GM10266 (cell line): ENCODE data around the gene TCF20.

Experiments
- DNase-seq: peaks from one replicate; pipeline ENCODE4 v3.0.0; 2012; ENCODE audit errors: extremely low spot score
- TF ChIP-seq, protein P1 (sequence below): IDR thresholded peaks from 2 replicates; pipeline ENCODE4 v1.5.1; 2012; ENCODE audit warnings: mild to moderate bottlenecking, low read depth; ENCODE audit not compliant: control insufficient read depth, insufficient read depth; ENCODE audit errors: missing control alignments

TCF20 gene

GRCh38 chr22:42275970-42276369 lies 5.5 kb upstream of the TCF20 start:
- TF ChIP-seq, protein P1, sequence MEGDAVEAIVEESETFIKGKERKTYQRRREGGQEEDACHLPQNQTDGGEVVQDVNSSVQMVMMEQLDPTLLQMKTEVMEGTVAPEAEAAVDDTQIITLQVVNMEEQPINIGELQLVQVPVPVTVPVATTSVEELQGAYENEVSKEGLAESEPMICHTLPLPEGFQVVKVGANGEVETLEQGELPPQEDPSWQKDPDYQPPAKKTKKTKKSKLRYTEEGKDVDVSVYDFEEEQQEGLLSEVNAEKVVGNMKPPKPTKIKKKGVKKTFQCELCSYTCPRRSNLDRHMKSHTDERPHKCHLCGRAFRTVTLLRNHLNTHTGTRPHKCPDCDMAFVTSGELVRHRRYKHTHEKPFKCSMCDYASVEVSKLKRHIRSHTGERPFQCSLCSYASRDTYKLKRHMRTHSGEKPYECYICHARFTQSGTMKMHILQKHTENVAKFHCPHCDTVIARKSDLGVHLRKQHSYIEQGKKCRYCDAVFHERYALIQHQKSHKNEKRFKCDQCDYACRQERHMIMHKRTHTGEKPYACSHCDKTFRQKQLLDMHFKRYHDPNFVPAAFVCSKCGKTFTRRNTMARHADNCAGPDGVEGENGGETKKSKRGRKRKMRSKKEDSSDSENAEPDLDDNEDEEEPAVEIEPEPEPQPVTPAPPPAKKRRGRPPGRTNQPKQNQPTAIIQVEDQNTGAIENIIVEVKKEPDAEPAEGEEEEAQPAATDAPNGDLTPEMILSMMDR = no peak

DNA sequence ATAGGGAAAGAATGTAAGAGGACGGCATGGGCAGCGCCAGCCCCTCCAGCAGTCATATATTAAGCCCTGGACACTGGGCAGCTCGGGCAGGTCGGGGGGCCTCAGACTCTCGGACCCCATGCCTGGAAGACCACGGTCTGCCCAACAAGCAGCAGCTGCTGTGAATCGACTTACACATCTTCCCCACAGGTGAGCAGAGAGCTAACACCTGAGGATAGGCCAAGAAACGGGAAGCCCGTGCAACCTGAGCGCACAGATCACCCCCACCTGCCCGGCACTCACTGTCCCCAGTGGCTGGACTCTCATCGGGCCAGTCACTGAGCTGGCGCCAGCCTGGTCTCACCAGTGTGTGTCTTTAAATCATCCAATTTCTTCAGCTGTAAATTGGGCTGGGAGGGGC lies 4.7 kb upstream of the TCF20 start:
- TF ChIP-seq, protein P1 = no peak
- DNase-seq = no peak

More at GRCh38 chr22:42275970-42276369, 5.5 kb upstream of the TCF20 start:
- no peak for DNase-seq

GRCh38 chr22:42273855-42274451 lies 3.5 kb upstream of the TCF20 start:
- TF ChIP-seq, protein P1 = no peak
- no peak for DNase-seq

DNA sequence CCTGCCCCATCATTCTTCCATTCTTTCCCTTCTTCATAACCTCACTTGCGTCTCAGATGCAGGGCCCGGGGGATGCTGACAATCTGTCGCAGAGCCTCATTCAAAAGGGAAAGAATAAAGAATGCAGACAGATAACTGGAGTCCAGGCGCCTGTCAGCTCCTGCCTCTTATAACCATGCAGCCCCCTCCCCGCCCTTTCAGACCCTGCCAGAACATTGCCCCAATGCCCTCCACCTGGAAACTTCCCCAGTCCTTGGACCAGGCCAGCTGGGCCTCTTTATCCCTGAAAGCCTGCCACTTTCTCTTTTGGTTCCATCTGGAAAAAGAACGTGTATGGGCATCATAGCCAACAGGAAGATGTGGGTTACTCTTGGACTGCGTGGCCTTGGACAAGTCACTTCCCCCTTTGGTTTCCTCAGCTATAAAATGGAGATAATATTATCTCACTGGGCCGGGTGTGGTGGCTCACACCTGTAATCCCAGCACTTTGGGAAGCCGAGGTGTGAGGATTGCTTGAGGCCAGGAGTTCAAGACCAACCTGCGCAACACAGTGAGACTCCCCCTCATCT lies 2.1 kb upstream of the TCF20 start:
- TF ChIP-seq, protein P1 = no peak
- DNase-seq = no peak

GRCh38 chr22:42271906-42272305 lies 1.5 kb upstream of the TCF20 start:
- no peak for DNase-seq
- TF ChIP-seq, protein P1 = no peak

DNA sequence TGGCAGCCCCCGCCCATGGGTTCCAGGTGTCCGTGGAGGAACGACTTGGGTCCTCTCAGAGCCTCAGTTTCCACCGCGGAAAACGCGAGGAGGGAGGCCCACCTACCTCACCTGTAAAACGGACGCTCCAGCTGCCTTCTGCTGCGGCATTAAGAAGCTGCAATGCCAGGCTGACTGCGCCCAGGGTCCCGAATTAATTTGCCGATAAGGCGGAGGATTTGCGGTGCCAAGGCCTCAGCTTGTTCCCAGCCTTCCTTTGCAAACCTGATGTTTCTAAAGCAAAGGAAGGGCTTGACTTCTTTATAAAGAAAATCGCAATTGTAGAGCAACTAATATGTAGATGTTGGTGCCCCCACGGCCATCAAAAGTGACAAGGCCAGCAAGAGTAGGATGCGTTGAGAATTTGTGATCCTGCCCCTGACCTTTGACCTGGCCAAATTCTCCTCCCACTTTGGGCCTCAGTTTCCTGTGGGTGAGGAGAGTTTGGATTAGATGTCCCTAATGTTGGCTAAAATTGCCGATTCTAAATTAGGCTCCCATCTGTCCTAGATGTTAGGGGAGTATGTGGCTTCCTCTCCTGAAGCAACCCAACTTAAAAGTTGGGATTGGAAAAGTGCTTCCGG lies 849 bp upstream of the TCF20 start:
- no peak for DNase-seq
- TF ChIP-seq, protein P1 = no peak

- DNase-seq = no peak
- TF ChIP-seq, protein P1 = no peak
Observed at GRCh38 chr22:42270176-42270509, 310 bp downstream of the TCF20 start.
